K562 (cell line): ENCODE data around the gene THADA. TPM values are rescaled to one million over a fixed set of nuclear protein-coding genes. Genes with fewer than 3 reads are reported as not detected.
A peak's percentile ranks its signal among the peaks of the same experiment; 100 is the strongest.

ENCODE experiments used
- ATAC-seq: fragments of 200-7000 bp; cut with Tn5 transposase; 3 replicates; pipeline ENCODE4 v1.9.1; 2020; ENCODE audit warnings: moderate library complexity
- BruUV-seq: library from RNA; stranded (reverse); fragments of 400-500 nt; replicated peaks from 2 replicates; lab custom pipeline; 2021; lab: Mats Ljungman, UMichigan
- CTCF ChIA-PET: fragments of 300-600 bp; formaldehyde crosslinking; extraction: SDS; loops from one replicate; lab custom pipeline; 2021; ENCODE audit warnings: low intra/inter-chr PET ratio; lab: Yijun Ruan, JAX
- POLR2A ChIA-PET: fragments of 300-600, 350-650 bp; sonication (Branson Sonifier 250); formaldehyde crosslinking; extraction: SDS; loops from one replicate; lab custom pipeline; 2021; ENCODE audit warnings: antibody characterized with exemption, inconsistent platforms; lab: Yijun Ruan, JAX
- DNase-seq, 4 experiments: peaks; one replicate each; pipeline versions ENCODE4 v3.0.0 to v3.0.0-alpha.2; 2011 to 2018; ENCODE audit warnings: low spot score in 3 of 4, mixed read lengths in 3 of 4; ENCODE audit errors: extremely low read depth in 1 of 4
- FAIRE-seq: peaks from 2 replicates; lab custom pipeline; 2011; peaks lifted over from hg19 to GRCh38; lab: Jason Lieb, UNC
- H2AFZ ChIP-seq: 2 replicates; pipeline ENCODE4 v1.6.0; 2011; ENCODE audit warnings: low read depth, low read length, control low read depth, inconsistent platforms
- H3K27ac ChIP-seq: fragments of 200-600 bp; 3 replicates; pipeline ENCODE4 v1.8.0; 2011; ENCODE audit warnings: low read depth, mild to moderate bottlenecking, control low read depth, inconsistent platforms, low read length, moderate library complexity, mixed read lengths; ENCODE audit errors: extremely low read depth
- H3K27me3 ChIP-seq, 2 experiments: fragments of 300-600 bp in 1 of 2; 2 replicates in 1 of 2; 3 replicates in 1 of 2; pipeline versions ENCODE4 v1.6.0 to v1.8.0; 2011; ENCODE audit warnings: inconsistent platforms in 2 of 2, low read length in 2 of 2, mild to moderate bottlenecking in 1 of 2, mixed read lengths in 1 of 2, moderate library complexity in 1 of 2; ENCODE audit not compliant: control insufficient read depth in 2 of 2, insufficient read depth in 2 of 2
- H3K36me3 ChIP-seq: fragments of 300-600 bp; 3 replicates; pipeline ENCODE4 v1.8.0; 2011; ENCODE audit warnings: mild to moderate bottlenecking, low read length, inconsistent platforms; ENCODE audit not compliant: control insufficient read depth, insufficient read depth
- H3K4me1 ChIP-seq, 2 experiments: fragments of 200-600 bp in 1 of 2; replicated peaks in 1 of 2; 2 replicates in 1 of 2; 3 replicates in 1 of 2; pipeline versions ENCODE4 v1.5.1 to v1.8.0; 2011; ENCODE audit warnings: inconsistent platforms in 2 of 2, low read length in 2 of 2, mild to moderate bottlenecking in 1 of 2, mixed read lengths in 1 of 2, moderate library complexity in 1 of 2; ENCODE audit not compliant: control insufficient read depth in 2 of 2, insufficient read depth in 2 of 2
- H3K4me2 ChIP-seq: 2 replicates; pipeline ENCODE4 v1.6.1; 2011; ENCODE audit warnings: low read length, control low read depth, inconsistent platforms, mixed read lengths; ENCODE audit not compliant: insufficient read depth
- H3K4me3 ChIP-seq: fragments of 200-600 bp; sonication (generic), shearing (Covaris generic); 2 replicates; pipeline ENCODE4 v1.5.1; 2016; ENCODE audit warnings: control low read depth, inconsistent platforms
- H3K79me2 ChIP-seq: fragments of 200-600 bp; 3 replicates; pipeline ENCODE4 v1.8.0; 2011; ENCODE audit warnings: low read length, inconsistent platforms; ENCODE audit not compliant: control insufficient read depth, insufficient read depth
- H3K9ac ChIP-seq, 2 experiments: 2 replicates each; pipeline versions ENCODE4 v1.6.0 to v1.6.1; 2011; ENCODE audit warnings: low read depth in 2 of 2, low read length in 2 of 2, control low read depth in 1 of 2, inconsistent platforms in 1 of 2, mild to moderate bottlenecking in 1 of 2, mixed read lengths in 1 of 2; ENCODE audit not compliant: insufficient read depth in 1 of 2
- H3K9me1 ChIP-seq: one replicate; pipeline ENCODE4 v1.6.0; 2011; ENCODE audit warnings: inconsistent platforms, mild to moderate bottlenecking, low read length, moderate library complexity; ENCODE audit not compliant: control insufficient read depth, insufficient read depth
- H3K9me3 ChIP-seq: replicated peaks from 2 replicates; pipeline ENCODE4 v1.5.1; 2011; ENCODE audit warnings: low read depth, low read length, inconsistent platforms; ENCODE audit not compliant: control insufficient read depth, insufficient read depth
- H4K20me1 ChIP-seq: replicated peaks from 2 replicates; pipeline ENCODE4 v1.6.1; 2011; ENCODE audit warnings: low read length, inconsistent platforms, mixed read lengths; ENCODE audit not compliant: control insufficient read depth, insufficient read depth
- HNRNPH1 ChIP-seq: fragments of 200-400 bp; formaldehyde crosslinking; optimal IDR thresholded peaks from 2 replicates; pipeline ENCODE3; 2017; ENCODE audit warnings: low read depth, mild to moderate bottlenecking, low read length, moderate library complexity
- KLF16 ChIP-seq: IDR thresholded peaks from 2 replicates; pipeline ENCODE4 v1.6.1; 2016; ENCODE audit warnings: antibody characterized with exemption
- MEIS2 ChIP-seq: fragments of 450-650 bp; IDR thresholded peaks from 2 replicates; pipeline ENCODE4 v1.6.1; 2014; ENCODE audit warnings: mild to moderate bottlenecking; ENCODE audit not compliant: partially characterized antibody
- MTA2 ChIP-seq: fragments of 450-650 bp; IDR thresholded peaks from 2 replicates; pipeline ENCODE4 v1.6.1; 2016; ENCODE audit warnings: low read depth
- SIRT6 ChIP-seq: IDR thresholded peaks from one replicate; pipeline ENCODE4 v1.6.1; 2012; ENCODE audit warnings: low read depth, mild to moderate bottlenecking, control low read depth, inconsistent platforms, low read length, moderate library complexity
- TEAD2 ChIP-seq: fragments of 450-650 bp; IDR thresholded peaks from 2 replicates; pipeline ENCODE4 v1.6.1; 2016; ENCODE audit warnings: missing genetic modification characterization, control low read depth, missing compliant biosample characterization
- ZFP91 ChIP-seq: sonication (generic); formaldehyde crosslinking; IDR thresholded peaks from 2 replicates; pipeline ENCODE4 v1.8.0; 2022; ENCODE audit warnings: mild to moderate bottlenecking, missing genetic modification reagents
- WGBS: fragments of 100-300 bp; shearing (Covaris generic); methylation state at CpG from one replicate; pipeline ENCODE4 v1.1.6; 2016; ENCODE audit warnings: low coverage, mixed read lengths; ENCODE audit not compliant: insufficient coverage; ENCODE audit errors: missing lambda C conversion rate; 5-methylcytosine and 5-hydroxymethylcytosine counted together
- in situ Hi-C: fragments of 300-500 bp; cut with MboI; formaldehyde crosslinking; loops from 4 replicates; pipeline ENCODE4 v1.15.0; 2018; ENCODE audit warnings: inconsistent platforms, mixed read lengths
- intact Hi-C: fragments of 100-400 bp; cut with micrococcal nuclease; formaldehyde crosslinking; loops from 2 replicates; pipeline ENCODE4 v1.14.2; 2022
- polyA plus RNA-seq, 8 experiments: library from polyadenylated mRNA; depleted of rRNA in 4 of 8; stranded (reverse) in 5 of 8; unstranded in 3 of 8; fragments of >200 nt; fragmentation: Nextera tagmentation in 2 of 8; fragmentation: Illumina TruSeq in 1 of 8; extraction: Ambion mirVana in 2 of 8; extraction: Trizol in 1 of 8; gene quantifications; 2 replicates each; pipeline versions ENCODE4 v1.2.1 to v1.2.3, GENCODE V29; 2011 to 2014; ENCODE audit warnings: inconsistent platforms in 1 of 8, missing spikeins in 1 of 8
- total RNA-seq, 7 experiments: library from RNA; depleted of rRNA in 6 of 7; stranded (reverse); fragments of >200 nt in 6 of 7; fragmentation: Illumina TruSeq in 2 of 7; extraction: Trizol in 2 of 7; gene quantifications; 2 replicates each; pipeline versions ENCODE4 v1.2.1 to v1.2.3, GENCODE V29; 2011 to 2021; ENCODE audit warnings: low replicate concordance in 1 of 7
- TF ChIP-seq, protein P1 (sequence below): sonication (generic); formaldehyde crosslinking; IDR thresholded peaks from 2 replicates; pipeline ENCODE4 v1.8.1; 2023; ENCODE audit warnings: mild to moderate bottlenecking, missing genetic modification reagents
- TF ChIP-seq, protein P2 (sequence below): fragments of 250-450 bp; sonication (Bioruptor Pico); IDR thresholded peaks from 2 replicates; pipeline ENCODE4 v1.6.1; 2021; ENCODE audit warnings: mild to moderate bottlenecking

The THADA gene
- total and polyA plus RNA-seq, 9 of the 15 experiments (the other 6 are each of a cell fraction or from before 2014, with no cell fraction given) = 17.8 to 34.7 (median 31.9) TPM

- TF ChIP-seq ZFP91 (CRISPR knock-in tag) (no peak), TEAD2 (no peak), KLF16 (no peak), SIRT6 (no peak), MTA2 (no peak), HNRNPH1 (no peak)
- TF ChIP-seq, protein P1, sequence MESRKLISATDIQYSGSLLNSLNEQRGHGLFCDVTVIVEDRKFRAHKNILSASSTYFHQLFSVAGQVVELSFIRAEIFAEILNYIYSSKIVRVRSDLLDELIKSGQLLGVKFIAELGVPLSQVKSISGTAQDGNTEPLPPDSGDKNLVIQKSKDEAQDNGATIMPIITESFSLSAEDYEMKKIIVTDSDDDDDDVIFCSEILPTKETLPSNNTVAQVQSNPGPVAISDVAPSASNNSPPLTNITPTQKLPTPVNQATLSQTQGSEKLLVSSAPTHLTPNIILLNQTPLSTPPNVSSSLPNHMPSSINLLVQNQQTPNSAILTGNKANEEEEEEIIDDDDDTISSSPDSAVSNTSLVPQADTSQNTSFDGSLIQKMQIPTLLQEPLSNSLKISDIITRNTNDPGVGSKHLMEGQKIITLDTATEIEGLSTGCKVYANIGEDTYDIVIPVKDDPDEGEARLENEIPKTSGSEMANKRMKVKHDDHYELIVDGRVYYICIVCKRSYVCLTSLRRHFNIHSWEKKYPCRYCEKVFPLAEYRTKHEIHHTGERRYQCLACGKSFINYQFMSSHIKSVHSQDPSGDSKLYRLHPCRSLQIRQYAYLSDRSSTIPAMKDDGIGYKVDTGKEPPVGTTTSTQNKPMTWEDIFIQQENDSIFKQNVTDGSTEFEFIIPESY (CRISPR knock-in tag) = no peak
These were observed 325.4 kb downstream of the THADA start (continued) for GRCh38 chr2:43270461-43270860.

DNA sequence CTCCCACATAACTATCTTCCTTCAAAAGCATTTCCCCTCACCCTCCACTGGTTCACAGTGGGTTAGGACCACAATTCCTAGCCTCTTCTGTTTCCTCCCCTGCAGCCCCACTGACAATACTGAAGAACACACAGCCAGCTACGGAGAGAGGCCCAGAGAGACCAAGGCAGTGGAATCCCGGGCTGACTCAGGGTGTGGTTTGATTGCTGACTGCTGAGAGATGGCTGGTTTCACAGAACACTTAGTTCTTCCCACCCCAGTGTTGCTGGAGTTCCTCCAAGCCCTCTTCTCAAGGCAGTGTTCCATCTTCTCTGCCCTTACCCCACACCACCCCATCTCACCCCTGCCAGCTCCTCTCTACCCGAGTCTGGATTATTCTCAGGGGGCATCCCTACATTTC, 326.1 kb downstream of the THADA start:
- POLR2A ChIA-PET = no interaction called here
- no peak for DNase-seq
- no peaks in the 10 kb centered on the region for H3K36me3 ChIP-seq
- H3K9me1 ChIP-seq = no peaks in the 10 kb centered on the region
- WGBS = 21% methylated on average over 3 of the region's 3 CpGs
- H3K79me2 ChIP-seq = no peaks in the 10 kb centered on the region
- H4K20me1 ChIP-seq = 0 out of 2 replicates have a peak, but pooled peaks cover 3% of the 10 kb centered on the region
- ATAC-seq = peak; percentile 31; the same call in 2 of the 3 replicates
- no peaks in the 10 kb centered on the region for H3K27me3 ChIP-seq
- no peak overlapping the region for H3K4me3 ChIP-seq
- H3K9me3 ChIP-seq = no peaks in the 10 kb centered on the region
- H3K27ac ChIP-seq = no peak overlapping the region
- H3K9ac ChIP-seq = no peak overlapping the region; a peak in 1 of 4 replicates
- no TSS peak for BruUV-seq
- H3K4me1 ChIP-seq = peaks cover 10% of the 10 kb centered on the region in 2 experiments; a peak in 3 of 5 replicates
- intact Hi-C loops (no loop called here), in situ Hi-C loops (no loop called here)
- CTCF ChIA-PET = no interaction called here
- H3K4me2 ChIP-seq = no peak overlapping the region
- peak; percentile 58 for FAIRE-seq
- peak; percentile 3 for TF ChIP-seq MEIS2
- TF ChIP-seq, protein P2, sequence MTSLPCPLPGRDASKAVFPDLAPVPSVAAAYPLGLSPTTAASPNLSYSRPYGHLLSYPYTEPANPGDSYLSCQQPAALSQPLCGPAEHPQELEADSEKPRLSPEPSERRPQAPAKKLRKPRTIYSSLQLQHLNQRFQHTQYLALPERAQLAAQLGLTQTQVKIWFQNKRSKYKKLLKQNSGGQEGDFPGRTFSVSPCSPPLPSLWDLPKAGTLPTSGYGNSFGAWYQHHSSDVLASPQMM = no peak
- no peak overlapping the region for H2AFZ ChIP-seq
